Panc1 (cell line): ENCODE data around the gene TMEM117. TPM values are rescaled to one million over a fixed set of nuclear protein-coding genes. Genes with fewer than 3 reads are reported as not detected.

ENCODE experiments used
- ATAC-seq: fragments of 200-7000 bp; cut with Tn5 transposase; 2 replicates; pipeline ENCODE4 v1.9.1; 2020; ENCODE audit warnings: mild to moderate bottlenecking, moderate library complexity
- BruUV-seq: library from RNA; stranded (reverse); fragments of 400-500 nt; replicated peaks from 2 replicates; lab custom pipeline; 2021; lab: Mats Ljungman, UMichigan
- CTCF ChIA-PET: fragments of 300-600 bp; sonication (Branson Sonifier 250); formaldehyde crosslinking; loops from one replicate; lab custom pipeline; 2022; ENCODE audit warnings: antibody characterized with exemption; lab: Charles Lee
- POLR2A ChIA-PET: fragments of 300-600 bp; sonication (Branson Sonifier 250); formaldehyde crosslinking; loops from one replicate; lab custom pipeline; 2022; ENCODE audit warnings: antibody characterized with exemption; lab: Charles Lee
- DNase-seq: peaks from one replicate; pipeline ENCODE4 v3.0.0-alpha.2; 2010; ENCODE audit warnings: low read depth, low spot score
- H3K27ac ChIP-seq: 2 replicates; pipeline ENCODE4 v1.5.1; 2011; ENCODE audit warnings: mild to moderate bottlenecking, low read length, inconsistent platforms
- H3K27me3 ChIP-seq: fragments of 200-500 bp; sonication (Bioruptor generic); 2 replicates; pipeline ENCODE4 v1.6.0; 2014; ENCODE audit warnings: low read length, inconsistent platforms; ENCODE audit not compliant: control insufficient read depth, insufficient read depth
- H3K36me3 ChIP-seq: fragments of 200-500 bp; sonication (Bioruptor generic); 2 replicates; pipeline ENCODE4 v1.5.1; 2014; ENCODE audit warnings: inconsistent platforms, mild to moderate bottlenecking, low read length, moderate library complexity; ENCODE audit not compliant: control insufficient read depth, insufficient read depth
- H3K4me1 ChIP-seq: 2 replicates; pipeline ENCODE4 v1.5.1; 2011; ENCODE audit warnings: inconsistent platforms, mild to moderate bottlenecking, low read length, moderate library complexity; ENCODE audit not compliant: control insufficient read depth, insufficient read depth
- H3K4me3 ChIP-seq, 2 experiments: 2 replicates each; pipeline ENCODE4 v1.5.1; 2011 to 2012; ENCODE audit warnings: low read depth in 2 of 2, low read length in 2 of 2, mild to moderate bottlenecking in 2 of 2, inconsistent platforms in 1 of 2, moderate library complexity in 1 of 2
- H3K9me3 ChIP-seq: fragments of 200-500 bp; sonication (Bioruptor generic); 2 replicates; pipeline ENCODE4 v1.5.1; 2014; ENCODE audit warnings: low read depth, mild to moderate bottlenecking, inconsistent platforms, low read length, moderate library complexity; ENCODE audit not compliant: control insufficient read depth, insufficient read depth
- POLR2AphosphoS5 ChIP-seq: IDR thresholded peaks from 2 replicates; pipeline ENCODE4 v1.6.1; 2012; ENCODE audit warnings: mild to moderate bottlenecking, low read depth, low read length, moderate library complexity
- SIN3A ChIP-seq: IDR thresholded peaks from 2 replicates; pipeline ENCODE4 v1.6.1; 2012; ENCODE audit warnings: low read depth, mild to moderate bottlenecking, low read length, moderate library complexity, borderline replicate concordance; ENCODE audit not compliant: insufficient read depth
- TCF7L2 ChIP-seq: IDR thresholded peaks from 2 replicates; pipeline ENCODE4 v1.6.1; 2011; ENCODE audit warnings: mild to moderate bottlenecking, low read depth, low read length, inconsistent platforms
- in situ Hi-C: cut with HindIII; loops from 2 replicates; pipeline ENCODE4 v1.10.0; 2016; ENCODE audit warnings: low sequenced_read_pairs, low pct_unique_long_range_greater_than_20kb
- intact Hi-C: fragments of 100-400 bp; cut with micrococcal nuclease; formaldehyde crosslinking; loops from one replicate; pipeline ENCODE4 v1.10.0; 2022; ENCODE audit not compliant: unreplicated experiment
- total RNA-seq: library from RNA; stranded (reverse); gene quantifications from one replicate; pipeline ENCODE4 v1.2.1, GENCODE V29; 2021; ENCODE audit not compliant: unreplicated experiment
- TF ChIP-seq, protein P1 (sequence below), 2 experiments: IDR thresholded peaks; 2 replicates each; pipeline ENCODE4 v1.6.1; 2011 to 2012; ENCODE audit warnings: low read depth in 2 of 2, control low read depth in 1 of 2, low read length in 1 of 2, mild to moderate bottlenecking in 1 of 2, moderate library complexity in 1 of 2; ENCODE audit not compliant: insufficient read depth in 1 of 2
- TF ChIP-seq, protein P2 (sequence below): fragments of 450-650 bp; IDR thresholded peaks from 2 replicates; pipeline ENCODE4 v1.5.1; 2017; ENCODE audit warnings: mild to moderate bottlenecking

The TMEM117 gene
- total RNA-seq, 1 experiment from 2014 or later = 5.5 TPM

DNA sequence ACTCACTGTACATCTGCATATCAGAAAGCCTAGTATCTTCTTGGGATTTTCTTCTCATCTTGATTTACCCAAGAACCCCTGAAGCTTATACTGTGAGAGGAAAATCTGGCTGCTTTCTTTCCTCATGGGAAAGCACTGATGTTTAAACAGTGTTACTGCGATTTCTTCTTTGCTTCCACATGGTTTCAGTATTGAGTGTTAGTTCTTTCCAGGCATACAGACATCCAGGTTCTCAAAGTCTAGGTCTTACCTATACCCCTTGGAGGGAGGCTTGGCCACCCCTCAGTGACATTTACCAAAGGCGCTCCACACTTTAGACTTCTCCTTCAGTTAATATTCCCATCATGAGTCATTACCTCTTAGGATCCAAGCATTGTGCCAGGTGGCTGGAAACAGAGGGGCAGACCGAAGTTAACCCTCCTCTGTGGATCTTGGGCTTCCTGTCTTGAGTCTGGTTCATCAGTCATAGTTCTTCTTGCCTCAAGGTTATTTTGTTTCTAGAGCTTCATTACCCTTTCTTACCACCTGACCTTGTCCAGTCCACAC lies 79.1 kb downstream of the TMEM117 start:
- DNase-seq (no peak), ATAC-seq (peak; percentile 83)

DNA sequence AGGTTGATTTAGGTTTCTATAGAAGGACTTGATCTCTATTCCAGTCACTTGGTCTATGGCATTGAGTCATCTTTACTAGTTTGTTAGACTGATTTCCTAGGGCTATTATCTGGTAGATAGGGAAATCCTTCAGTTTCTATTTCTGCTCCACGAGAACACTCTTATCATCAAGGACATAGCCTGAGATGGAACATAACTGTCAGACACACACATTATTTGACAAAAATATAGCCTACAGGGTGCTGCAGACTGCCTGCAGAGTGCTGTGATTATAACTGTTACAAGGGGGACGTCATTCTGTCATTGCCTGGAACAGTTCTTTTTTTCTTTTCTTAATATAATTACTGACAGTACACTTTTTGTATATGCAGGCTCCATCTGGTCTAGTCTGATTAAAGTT lies 82.0 kb downstream of the TMEM117 start:
- Histone ChIP-seq H3K4me1 (no peaks in the 10 kb centered on the region; the same call in 1 of the 2 replicates), H3K27me3 (no peaks in the 10 kb centered on the region), H3K9me3 (no peaks in the 10 kb centered on the region), H3K4me3 (no peak overlapping the region), H3K36me3 (no peaks in the 10 kb centered on the region), H3K27ac (no peak overlapping the region)
- no peak for TF ChIP-seq SIN3A
- TF ChIP-seq, protein P1, sequence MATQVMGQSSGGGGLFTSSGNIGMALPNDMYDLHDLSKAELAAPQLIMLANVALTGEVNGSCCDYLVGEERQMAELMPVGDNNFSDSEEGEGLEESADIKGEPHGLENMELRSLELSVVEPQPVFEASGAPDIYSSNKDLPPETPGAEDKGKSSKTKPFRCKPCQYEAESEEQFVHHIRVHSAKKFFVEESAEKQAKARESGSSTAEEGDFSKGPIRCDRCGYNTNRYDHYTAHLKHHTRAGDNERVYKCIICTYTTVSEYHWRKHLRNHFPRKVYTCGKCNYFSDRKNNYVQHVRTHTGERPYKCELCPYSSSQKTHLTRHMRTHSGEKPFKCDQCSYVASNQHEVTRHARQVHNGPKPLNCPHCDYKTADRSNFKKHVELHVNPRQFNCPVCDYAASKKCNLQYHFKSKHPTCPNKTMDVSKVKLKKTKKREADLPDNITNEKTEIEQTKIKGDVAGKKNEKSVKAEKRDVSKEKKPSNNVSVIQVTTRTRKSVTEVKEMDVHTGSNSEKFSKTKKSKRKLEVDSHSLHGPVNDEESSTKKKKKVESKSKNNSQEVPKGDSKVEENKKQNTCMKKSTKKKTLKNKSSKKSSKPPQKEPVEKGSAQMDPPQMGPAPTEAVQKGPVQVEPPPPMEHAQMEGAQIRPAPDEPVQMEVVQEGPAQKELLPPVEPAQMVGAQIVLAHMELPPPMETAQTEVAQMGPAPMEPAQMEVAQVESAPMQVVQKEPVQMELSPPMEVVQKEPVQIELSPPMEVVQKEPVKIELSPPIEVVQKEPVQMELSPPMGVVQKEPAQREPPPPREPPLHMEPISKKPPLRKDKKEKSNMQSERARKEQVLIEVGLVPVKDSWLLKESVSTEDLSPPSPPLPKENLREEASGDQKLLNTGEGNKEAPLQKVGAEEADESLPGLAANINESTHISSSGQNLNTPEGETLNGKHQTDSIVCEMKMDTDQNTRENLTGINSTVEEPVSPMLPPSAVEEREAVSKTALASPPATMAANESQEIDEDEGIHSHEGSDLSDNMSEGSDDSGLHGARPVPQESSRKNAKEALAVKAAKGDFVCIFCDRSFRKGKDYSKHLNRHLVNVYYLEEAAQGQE (IDR thresholded peaks at IDR 0.05; ENCODE audit: insufficient read depth in 1 of 2, low read depth in 2 of 2, low read length in 1 of 2) = no peak
- no peak for TF ChIP-seq TCF7L2
- TF ChIP-seq POLR2AphosphoS5 = no peak
- TF ChIP-seq, protein P2, sequence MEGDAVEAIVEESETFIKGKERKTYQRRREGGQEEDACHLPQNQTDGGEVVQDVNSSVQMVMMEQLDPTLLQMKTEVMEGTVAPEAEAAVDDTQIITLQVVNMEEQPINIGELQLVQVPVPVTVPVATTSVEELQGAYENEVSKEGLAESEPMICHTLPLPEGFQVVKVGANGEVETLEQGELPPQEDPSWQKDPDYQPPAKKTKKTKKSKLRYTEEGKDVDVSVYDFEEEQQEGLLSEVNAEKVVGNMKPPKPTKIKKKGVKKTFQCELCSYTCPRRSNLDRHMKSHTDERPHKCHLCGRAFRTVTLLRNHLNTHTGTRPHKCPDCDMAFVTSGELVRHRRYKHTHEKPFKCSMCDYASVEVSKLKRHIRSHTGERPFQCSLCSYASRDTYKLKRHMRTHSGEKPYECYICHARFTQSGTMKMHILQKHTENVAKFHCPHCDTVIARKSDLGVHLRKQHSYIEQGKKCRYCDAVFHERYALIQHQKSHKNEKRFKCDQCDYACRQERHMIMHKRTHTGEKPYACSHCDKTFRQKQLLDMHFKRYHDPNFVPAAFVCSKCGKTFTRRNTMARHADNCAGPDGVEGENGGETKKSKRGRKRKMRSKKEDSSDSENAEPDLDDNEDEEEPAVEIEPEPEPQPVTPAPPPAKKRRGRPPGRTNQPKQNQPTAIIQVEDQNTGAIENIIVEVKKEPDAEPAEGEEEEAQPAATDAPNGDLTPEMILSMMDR = no peak
- no peak for DNase-seq
- CTCF ChIA-PET = no interaction called here
- BruUV-seq = no TSS peak
- in situ Hi-C loops = no loop called here
- POLR2A ChIA-PET = no interaction called here
- intact Hi-C loops = no loop called here
- no peak for ATAC-seq

More for the DNA sequence above, 79.1 kb downstream of the TMEM117 start:
- BruUV-seq = no TSS peak
- Histone ChIP-seq H3K9me3 (no peaks in the 10 kb centered on the region), H3K4me3 (no peak overlapping the region), H3K27me3 (no peaks in the 10 kb centered on the region), H3K4me1 (no peaks in the 10 kb centered on the region; the same call in 1 of the 2 replicates), H3K36me3 (no peaks in the 10 kb centered on the region), H3K27ac (no peak overlapping the region)
- POLR2A ChIA-PET = no interaction called here
- CTCF ChIA-PET = no interaction called here
- TF ChIP-seq POLR2AphosphoS5 (no peak), TCF7L2 (no peak)
- TF ChIP-seq, protein P2 = peak; percentile 50
- intact Hi-C loops (no loop called here), in situ Hi-C loops (no loop called here)
